HL-60 (cell line): Measurements from ENCODE around the gene TSHZ2.

Experiments used
- DNase-seq, 2 experiments: peaks; one replicate each; pipeline ENCODE4 v3.0.0-alpha.2; 2010 to 2020; ENCODE audit warnings: low read depth in 1 of 2, low spot score in 1 of 2
- H3K27ac ChIP-seq: fragments of 250-450 bp; sonication (Bioruptor Pico); replicated peaks from 2 replicates; pipeline ENCODE4 v1.5.1; 2020; ENCODE audit warnings: mild to moderate bottlenecking, moderate library complexity
- H3K27me3 ChIP-seq: fragments of 250-450 bp; sonication (Bioruptor Pico); 2 replicates; pipeline ENCODE4 v1.5.1; 2021; ENCODE audit warnings: mild to moderate bottlenecking, moderate library complexity; ENCODE audit not compliant: insufficient read depth, poor library complexity, severe bottlenecking
- H3K4me3 ChIP-seq: replicated peaks from 2 replicates; pipeline ENCODE4 v1.5.1; 2011; ENCODE audit warnings: mild to moderate bottlenecking, control low read depth, low read length; ENCODE audit not compliant: insufficient read depth
- GABPA ChIP-seq: IDR thresholded peaks from 2 replicates; pipeline ENCODE4 v1.6.1; 2012; ENCODE audit warnings: low read depth
- POLR2AphosphoS5 ChIP-seq: IDR thresholded peaks from 2 replicates; pipeline ENCODE4 v1.6.1; 2012; ENCODE audit warnings: low read depth
- SPI1 ChIP-seq: IDR thresholded peaks from 2 replicates; pipeline ENCODE4 v1.6.1; 2012; ENCODE audit warnings: low read depth, mild to moderate bottlenecking, borderline replicate concordance
- TF ChIP-seq, protein P1 (sequence below): IDR thresholded peaks from one replicate; pipeline ENCODE4 v1.5.1; 2011; ENCODE audit warnings: low read length, control low read depth, inconsistent platforms; ENCODE audit not compliant: insufficient read depth
- TF ChIP-seq, protein P2 (sequence below): IDR thresholded peaks from 2 replicates; pipeline ENCODE4 v1.6.1; 2012; ENCODE audit warnings: low read depth; ENCODE audit not compliant: insufficient replicate concordance

The TSHZ2 gene

DNA sequence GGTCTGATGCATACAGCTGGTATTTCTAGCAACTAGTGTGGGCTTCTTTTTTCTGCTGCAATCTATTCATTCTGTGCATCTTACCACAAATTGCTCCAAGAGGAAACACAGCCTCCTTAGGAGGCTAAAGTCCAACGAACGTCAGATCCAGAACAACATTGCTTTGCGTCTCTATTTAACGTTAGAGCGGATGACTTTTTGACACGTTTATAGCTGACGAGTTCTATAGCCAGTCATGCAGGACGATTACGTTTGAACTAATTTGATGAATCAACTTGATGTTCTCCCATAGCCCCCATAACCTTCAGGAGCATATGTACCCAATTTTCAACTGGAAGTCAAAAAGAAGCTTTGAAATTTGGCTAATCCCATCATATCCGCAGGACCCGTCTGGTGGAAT is 59.9 kb downstream of the TSHZ2 start:
- TF ChIP-seq POLR2AphosphoS5 (no peak), GABPA (no peak), SPI1 (no peak)
- TF ChIP-seq, protein P1, sequence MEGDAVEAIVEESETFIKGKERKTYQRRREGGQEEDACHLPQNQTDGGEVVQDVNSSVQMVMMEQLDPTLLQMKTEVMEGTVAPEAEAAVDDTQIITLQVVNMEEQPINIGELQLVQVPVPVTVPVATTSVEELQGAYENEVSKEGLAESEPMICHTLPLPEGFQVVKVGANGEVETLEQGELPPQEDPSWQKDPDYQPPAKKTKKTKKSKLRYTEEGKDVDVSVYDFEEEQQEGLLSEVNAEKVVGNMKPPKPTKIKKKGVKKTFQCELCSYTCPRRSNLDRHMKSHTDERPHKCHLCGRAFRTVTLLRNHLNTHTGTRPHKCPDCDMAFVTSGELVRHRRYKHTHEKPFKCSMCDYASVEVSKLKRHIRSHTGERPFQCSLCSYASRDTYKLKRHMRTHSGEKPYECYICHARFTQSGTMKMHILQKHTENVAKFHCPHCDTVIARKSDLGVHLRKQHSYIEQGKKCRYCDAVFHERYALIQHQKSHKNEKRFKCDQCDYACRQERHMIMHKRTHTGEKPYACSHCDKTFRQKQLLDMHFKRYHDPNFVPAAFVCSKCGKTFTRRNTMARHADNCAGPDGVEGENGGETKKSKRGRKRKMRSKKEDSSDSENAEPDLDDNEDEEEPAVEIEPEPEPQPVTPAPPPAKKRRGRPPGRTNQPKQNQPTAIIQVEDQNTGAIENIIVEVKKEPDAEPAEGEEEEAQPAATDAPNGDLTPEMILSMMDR: no peak
- TF ChIP-seq, protein P2, sequence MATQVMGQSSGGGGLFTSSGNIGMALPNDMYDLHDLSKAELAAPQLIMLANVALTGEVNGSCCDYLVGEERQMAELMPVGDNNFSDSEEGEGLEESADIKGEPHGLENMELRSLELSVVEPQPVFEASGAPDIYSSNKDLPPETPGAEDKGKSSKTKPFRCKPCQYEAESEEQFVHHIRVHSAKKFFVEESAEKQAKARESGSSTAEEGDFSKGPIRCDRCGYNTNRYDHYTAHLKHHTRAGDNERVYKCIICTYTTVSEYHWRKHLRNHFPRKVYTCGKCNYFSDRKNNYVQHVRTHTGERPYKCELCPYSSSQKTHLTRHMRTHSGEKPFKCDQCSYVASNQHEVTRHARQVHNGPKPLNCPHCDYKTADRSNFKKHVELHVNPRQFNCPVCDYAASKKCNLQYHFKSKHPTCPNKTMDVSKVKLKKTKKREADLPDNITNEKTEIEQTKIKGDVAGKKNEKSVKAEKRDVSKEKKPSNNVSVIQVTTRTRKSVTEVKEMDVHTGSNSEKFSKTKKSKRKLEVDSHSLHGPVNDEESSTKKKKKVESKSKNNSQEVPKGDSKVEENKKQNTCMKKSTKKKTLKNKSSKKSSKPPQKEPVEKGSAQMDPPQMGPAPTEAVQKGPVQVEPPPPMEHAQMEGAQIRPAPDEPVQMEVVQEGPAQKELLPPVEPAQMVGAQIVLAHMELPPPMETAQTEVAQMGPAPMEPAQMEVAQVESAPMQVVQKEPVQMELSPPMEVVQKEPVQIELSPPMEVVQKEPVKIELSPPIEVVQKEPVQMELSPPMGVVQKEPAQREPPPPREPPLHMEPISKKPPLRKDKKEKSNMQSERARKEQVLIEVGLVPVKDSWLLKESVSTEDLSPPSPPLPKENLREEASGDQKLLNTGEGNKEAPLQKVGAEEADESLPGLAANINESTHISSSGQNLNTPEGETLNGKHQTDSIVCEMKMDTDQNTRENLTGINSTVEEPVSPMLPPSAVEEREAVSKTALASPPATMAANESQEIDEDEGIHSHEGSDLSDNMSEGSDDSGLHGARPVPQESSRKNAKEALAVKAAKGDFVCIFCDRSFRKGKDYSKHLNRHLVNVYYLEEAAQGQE: no peak
- H3K4me3 ChIP-seq: no peak overlapping the region
- peaks cover 15% of the 10 kb centered on the region for H3K27me3 ChIP-seq
- no peak overlapping the region for H3K27ac ChIP-seq
- no peak for DNase-seq

DNA sequence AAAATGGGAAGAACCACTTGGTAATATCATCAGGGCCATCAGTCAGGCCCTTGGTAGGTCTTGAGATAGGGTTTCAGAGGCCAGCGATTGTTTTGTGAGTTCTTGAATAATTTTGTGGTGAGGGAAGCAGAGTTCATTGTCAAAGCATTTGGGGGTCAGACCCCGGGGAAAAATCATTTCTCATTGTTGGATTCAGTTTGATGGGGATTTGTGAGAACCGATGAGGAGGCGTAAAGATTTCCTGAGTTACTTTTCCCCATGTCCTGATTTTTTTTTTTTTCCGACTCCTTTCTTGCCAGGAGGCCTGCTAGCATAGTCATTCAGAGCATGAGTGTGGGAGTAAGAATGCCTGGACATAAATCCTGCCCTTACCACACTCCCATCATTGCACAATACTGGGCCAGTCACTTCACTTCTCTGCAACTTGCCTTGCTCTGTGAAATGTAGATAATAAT is 60.3 kb downstream of the TSHZ2 start:
- TF ChIP-seq, protein P1: no peak
- no peak for TF ChIP-seq SPI1
- no peak for TF ChIP-seq GABPA
- TF ChIP-seq POLR2AphosphoS5: no peak
- TF ChIP-seq, protein P2: no peak
- Histone ChIP-seq H3K4me3 (no peak overlapping the region), H3K27me3 (peaks cover 15% of the 10 kb centered on the region), H3K27ac (no peak overlapping the region)
- no peak for DNase-seq

DNA sequence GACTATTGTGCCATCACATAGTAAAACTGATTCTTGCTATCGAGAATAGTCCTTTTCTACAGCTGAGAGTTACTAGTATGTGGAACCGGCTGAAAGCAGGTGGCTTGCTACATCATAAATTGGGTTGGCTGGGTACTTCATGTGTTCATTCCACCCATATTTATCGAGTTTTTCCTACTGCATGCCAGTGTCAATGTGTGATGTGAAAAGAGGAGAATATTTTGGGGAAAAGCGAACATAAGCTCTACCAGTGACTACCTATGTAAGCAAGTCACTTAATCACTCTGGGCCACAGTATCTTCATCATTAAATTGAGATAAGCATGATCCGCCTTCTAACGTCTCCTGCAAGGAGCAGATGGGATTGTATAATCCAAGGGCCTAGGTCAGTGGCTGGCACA is 61.0 kb downstream of the TSHZ2 start:
- no peak overlapping the region for H3K4me3 ChIP-seq
- no peak for DNase-seq
- TF ChIP-seq POLR2AphosphoS5: no peak
- H3K27ac ChIP-seq: no peak overlapping the region
- H3K27me3 ChIP-seq: peaks cover 15% of the 10 kb centered on the region

DNA sequence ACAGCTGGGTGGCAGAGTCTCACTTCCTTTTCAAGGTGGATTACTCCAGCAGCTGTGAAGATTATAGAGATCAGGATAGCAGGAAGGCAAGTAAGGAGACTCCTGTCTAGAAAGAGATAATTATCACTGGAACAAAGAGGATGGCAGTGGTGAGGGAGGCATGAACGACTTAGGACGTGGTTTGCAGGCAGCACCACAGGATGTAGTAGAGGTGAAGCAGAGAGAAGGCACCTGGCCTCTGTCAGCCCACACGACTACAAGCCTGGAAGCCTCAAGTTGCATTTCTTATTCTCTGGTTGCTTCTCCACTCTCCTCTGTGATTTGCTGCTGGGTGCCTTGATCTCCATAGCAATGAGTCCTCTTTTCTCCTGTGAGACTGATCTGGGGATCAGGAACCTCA is 62.7 kb downstream of the TSHZ2 start:
- TF ChIP-seq, protein P2: no peak
- TF ChIP-seq, protein P1: no peak
- no peak for TF ChIP-seq POLR2AphosphoS5
- no peak overlapping the region for H3K27ac ChIP-seq

More for the DNA sequence above, 62.7 kb downstream of the TSHZ2 start:
- H3K27me3 ChIP-seq: peaks cover 7% of the 10 kb centered on the region
- no peak for DNase-seq
- no peak overlapping the region for H3K4me3 ChIP-seq
